Midbrain (tissue), 1 donor: Measurements from ENCODE around the gene FGF11.

Experiments
- DNase-seq: peaks from one replicate; lab custom pipeline; 2025; lab: John Stamatoyannopoulos, UW

The FGF11 gene

GRCh38 chr17:7431231-7431630 is 8.1 kb upstream of the FGF11 start:
- DNase-seq = no peak

GRCh38 chr17:7432296-7432695 is 7.0 kb upstream of the FGF11 start:
- DNase-seq = no peak

- no peak for DNase-seq
These were observed 3.4 kb upstream of the FGF11 start for GRCh38 chr17:7435676-7436555.

- peak; percentile 84 for DNase-seq
These were observed 2.5 kb upstream of the FGF11 start for GRCh38 chr17:7436556-7437368.

GRCh38 chr17:7437369-7437863 is 1.9 kb upstream of the FGF11 start:
- DNase-seq = no peak

- DNase-seq = peak; percentile 67
These were observed 1.2 kb upstream of the FGF11 start for GRCh38 chr17:7437950-7438614.

GRCh38 chr17:7438656-7439460 is 454 bp upstream of the FGF11 start:
- DNase-seq = no peak

- no peak for DNase-seq
These were observed 961 bp downstream of the FGF11 start for GRCh38 chr17:7440113-7440833.

- peak; percentile 21 for DNase-seq
These were observed 1.5 kb downstream of the FGF11 start for GRCh38 chr17:7440834-7441195.

GRCh38 chr17:7441266-7441665 is 2.0 kb downstream of the FGF11 start:
- no peak for DNase-seq

GRCh38 chr17:7442142-7442541 is 2.8 kb downstream of the FGF11 start:
- no peak for DNase-seq

GRCh38 chr17:7443499-7444485 is 4.5 kb downstream of the FGF11 start:
- no peak for DNase-seq

GRCh38 chr17:7444682-7445618 is 5.6 kb downstream of the FGF11 start, which contains the start of gene CHRNB1:
TSS of gene CHRNB1 (plus strand) at chr17:7445061. CDS start at chr17:7445128, 67 bp downstream.
- DNase-seq = peak; percentile 69

- DNase-seq = no peak
These were observed 6.3 kb downstream of the FGF11 start for GRCh38 chr17:7445619-7445968.

- DNase-seq = no peak
These were observed 9.1 kb downstream of the FGF11 start for GRCh38 chr17:7448461-7448860.

- DNase-seq = no peak
These were observed 20.7 kb downstream of the FGF11 start for GRCh38 chr17:7459961-7460545.

- no peak for DNase-seq
These were observed 21.7 kb downstream of the FGF11 start for GRCh38 chr17:7460850-7461660.
